Esophagus muscularis mucosa (tissue), 3 donors: Measurements from ENCODE around the gene TELO2.

Source experiments
- CTCF ChIP-seq, 3 experiments: fragments of 200-600 bp in 2 of 3; fragments of 450-650 bp in 1 of 3; sonication (generic) in 2 of 3; IDR thresholded peaks; one replicate each; pipeline ENCODE4 v1.5.1; 2017 to 2019; ENCODE audit warnings: antibody characterized with exemption in 3 of 3, mild to moderate bottlenecking in 2 of 3, moderate library complexity in 1 of 3
- EP300 ChIP-seq: sonication (generic); formaldehyde crosslinking; IDR thresholded peaks from one replicate; pipeline ENCODE4 v1.6.1; 2017; ENCODE audit warnings: antibody characterized with exemption

DNA sequence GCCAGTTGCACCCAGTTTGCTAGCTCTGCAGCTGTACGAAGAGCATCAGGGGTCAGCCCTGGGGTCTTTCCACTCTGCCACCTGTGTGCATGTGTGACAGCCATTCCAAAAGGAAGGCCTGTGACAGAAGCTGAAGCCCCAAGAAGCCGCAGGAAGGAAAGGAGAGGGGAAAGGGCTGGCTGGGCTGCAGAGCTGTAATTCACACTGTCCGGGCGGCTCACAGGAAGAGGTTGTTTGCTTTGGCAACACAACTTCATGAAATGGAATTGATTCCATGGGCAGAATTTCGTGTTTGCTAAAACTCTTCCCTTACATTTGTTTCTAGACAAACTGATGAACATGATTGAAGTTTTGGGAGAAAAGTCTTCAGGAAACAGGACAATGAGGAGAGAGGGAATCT, 55.1 kb downstream of the TELO2 start:
- TF ChIP-seq CTCF (IDR thresholded peaks at IDR 0.05) (no peak), EP300 (no peak)
